IMR-90 (cell line): ENCODE data around the gene ZBTB44. TPM values are rescaled to one million over a fixed set of nuclear protein-coding genes. Genes with fewer than 3 reads are reported as not detected.

Experiments
- ATAC-seq: fragments of 200-7000 bp; cut with Tn5 transposase; 2 replicates; pipeline ENCODE4 v1.9.1; 2020; ENCODE audit warnings: low read depth, mild to moderate bottlenecking, moderate library complexity
- BruUV-seq: library from RNA; stranded (reverse); fragments of 400-500 nt; replicated peaks from 2 replicates; lab custom pipeline; 2021; lab: Mats Ljungman, UMichigan
- CTCF ChIA-PET: fragments of 300-600 bp; formaldehyde crosslinking; extraction: SDS; loops from one replicate; lab custom pipeline; 2021; ENCODE audit warnings: antibody characterized with exemption; lab: Yijun Ruan, JAX
- POLR2A ChIA-PET: fragments of 300-600 bp; sonication (Branson Sonifier 250); formaldehyde crosslinking; loops from one replicate; lab custom pipeline; 2022; ENCODE audit warnings: antibody characterized with exemption; ENCODE audit not compliant: unreplicated experiment; lab: Charles Lee
- DNase-seq: peaks from one replicate; pipeline ENCODE4 v3.0.0; 2013
- H2AFZ ChIP-seq: replicated peaks from 2 replicates; pipeline ENCODE3; 2013; ENCODE audit warnings: low read length, mild to moderate bottlenecking; ENCODE audit not compliant: poor library complexity
- H2AK5ac ChIP-seq: 2 replicates; pipeline ENCODE4 v1.6.1; 2013; ENCODE audit warnings: low read depth, low read length, inconsistent platforms
- H2AK9ac ChIP-seq: replicated peaks from 2 replicates; pipeline ENCODE3; 2013; ENCODE audit warnings: mild to moderate bottlenecking, low read depth, low read length, moderate library complexity; ENCODE audit not compliant: poor library complexity
- H2BK120ac ChIP-seq: 2 replicates; pipeline ENCODE4 v1.6.1; 2013; ENCODE audit warnings: low read depth, low read length, inconsistent platforms
- H2BK15ac ChIP-seq: 3 replicates; pipeline ENCODE4 v1.6.1; 2013; ENCODE audit warnings: low read depth, low read length, inconsistent platforms
- H2BK20ac ChIP-seq: 2 replicates; pipeline ENCODE4 v1.6.1; 2013; ENCODE audit warnings: low read depth, mild to moderate bottlenecking, inconsistent platforms, low read length, moderate library complexity
- H2BK5ac ChIP-seq: 2 replicates; pipeline ENCODE4 v1.6.1; 2013; ENCODE audit warnings: mild to moderate bottlenecking, low read depth, low read length, inconsistent platforms; ENCODE audit not compliant: poor library complexity, severe bottlenecking
- H3K14ac ChIP-seq: replicated peaks from 2 replicates; pipeline ENCODE4 v1.6.1; 2013; ENCODE audit warnings: low read depth, low read length, inconsistent platforms
- H3K18ac ChIP-seq: 2 replicates; pipeline ENCODE4 v1.6.1; 2013; ENCODE audit warnings: low read depth, low read length, control low read depth
- H3K23ac ChIP-seq: 2 replicates; pipeline ENCODE4 v1.6.1; 2013; ENCODE audit warnings: low read depth, low read length, inconsistent platforms
- H3K27ac ChIP-seq: 2 replicates; pipeline ENCODE4 v1.5.1; 2013; ENCODE audit warnings: mild to moderate bottlenecking, control low read depth, low read length; ENCODE audit not compliant: insufficient read depth
- H3K27me3 ChIP-seq: 2 replicates; pipeline ENCODE4 v1.6.1; 2013; ENCODE audit warnings: low read length; ENCODE audit not compliant: control insufficient read depth, insufficient read depth
- H3K36me3 ChIP-seq: 2 replicates; pipeline ENCODE4 v1.6.1; 2013; ENCODE audit warnings: low read length, mixed read lengths; ENCODE audit not compliant: control insufficient read depth, insufficient read depth
- H3K4ac ChIP-seq: 2 replicates; pipeline ENCODE4 v1.6.1; 2013; ENCODE audit warnings: low read depth, low read length, inconsistent platforms
- H3K4me1 ChIP-seq: 2 replicates; pipeline ENCODE4 v1.6.1; 2013; ENCODE audit warnings: low read length, mixed read lengths; ENCODE audit not compliant: control insufficient read depth, insufficient read depth
- H3K4me2 ChIP-seq: 2 replicates; pipeline ENCODE4 v1.6.1; 2013; ENCODE audit warnings: low read depth, mild to moderate bottlenecking, control low read depth, low read length, moderate library complexity
- H3K4me3 ChIP-seq: 2 replicates; pipeline ENCODE4 v1.5.1; 2013; ENCODE audit warnings: low read depth, mild to moderate bottlenecking, control low read depth, low read length, moderate library complexity; ENCODE audit not compliant: insufficient read depth
- H3K56ac ChIP-seq: 2 replicates; pipeline ENCODE4 v1.6.1; 2013; ENCODE audit warnings: low read length, inconsistent platforms; ENCODE audit not compliant: insufficient read depth; ENCODE audit errors: extremely low read depth
- H3K79me1 ChIP-seq, 2 experiments: 2 replicates each; pipeline ENCODE4 v1.6.1; 2013; ENCODE audit warnings: low read length in 2 of 2, inconsistent platforms in 1 of 2, low read depth in 1 of 2
- H3K9ac ChIP-seq: 2 replicates; pipeline ENCODE4 v1.6.1; 2013; ENCODE audit warnings: low read depth, low read length, control low read depth
- H3K9me1 ChIP-seq: 2 replicates; pipeline ENCODE4 v1.6.1; 2013; ENCODE audit warnings: low read length, inconsistent platforms; ENCODE audit not compliant: insufficient read depth
- H3K9me3 ChIP-seq: 2 replicates; pipeline ENCODE4 v1.6.1; 2013; ENCODE audit warnings: low read length; ENCODE audit not compliant: control insufficient read depth, insufficient read depth
- H4K20me1 ChIP-seq: 2 replicates; pipeline ENCODE4 v1.6.1; 2013; ENCODE audit warnings: low read length, inconsistent platforms; ENCODE audit not compliant: insufficient read depth
- H4K5ac ChIP-seq: 2 replicates; pipeline ENCODE4 v1.6.1; 2013; ENCODE audit warnings: mild to moderate bottlenecking, low read depth, low read length, control low read depth
- H4K8ac ChIP-seq, 2 experiments: 2 replicates each; pipeline ENCODE4 v1.6.1; 2013; ENCODE audit warnings: low read depth in 2 of 2, low read length in 2 of 2, control low read depth in 1 of 2, inconsistent platforms in 1 of 2
- H4K91ac ChIP-seq: 2 replicates; pipeline ENCODE4 v1.6.1; 2013; ENCODE audit warnings: low read depth, low read length, inconsistent platforms; ENCODE audit not compliant: insufficient read depth
- BHLHE40 ChIP-seq: fragments of 150-350 bp; IDR thresholded peaks from 2 replicates; pipeline ENCODE4 v1.6.1; 2016; ENCODE audit warnings: mild to moderate bottlenecking, low read depth, low read length
- CEBPB ChIP-seq: IDR thresholded peaks from 2 replicates; pipeline ENCODE4 v1.6.1; 2012; ENCODE audit warnings: low read depth, low read length, improper control_type of control experiment
- CHD1 ChIP-seq: IDR thresholded peaks from 2 replicates; pipeline ENCODE4 v1.6.1; 2012; ENCODE audit warnings: low read depth, low read length, improper control_type of control experiment
- CTCF ChIP-seq: conservative IDR thresholded peaks from 2 replicates; pipeline ENCODE4 v1.5.1; 2012; ENCODE audit warnings: mild to moderate bottlenecking, low read depth, low read length, improper control_type of control experiment
- ELK1 ChIP-seq: fragments of 150-350 bp; IDR thresholded peaks from 2 replicates; pipeline ENCODE4 v1.6.1; 2016; ENCODE audit warnings: low read depth, mild to moderate bottlenecking, low read length, moderate library complexity, borderline replicate concordance
- FOS ChIP-seq: fragments of 150-350 bp; IDR thresholded peaks from 2 replicates; pipeline ENCODE4 v1.6.1; 2016; ENCODE audit warnings: low read depth, low read length
- MAFK ChIP-seq: IDR thresholded peaks from 2 replicates; pipeline ENCODE4 v1.6.1; 2012; ENCODE audit warnings: low read depth, low read length, improper control_type of control experiment
- MAZ ChIP-seq: IDR thresholded peaks from 2 replicates; pipeline ENCODE4 v1.6.1; 2012; ENCODE audit warnings: low read depth, mild to moderate bottlenecking, low read length, improper control_type of control experiment, moderate library complexity, borderline replicate concordance
- MXI1 ChIP-seq: IDR thresholded peaks from 2 replicates; pipeline ENCODE4 v1.6.1; 2012; ENCODE audit warnings: low read depth, mild to moderate bottlenecking, low read length, moderate library complexity, borderline replicate concordance
- NFE2L2 ChIP-seq: fragments of 150-350 bp; IDR thresholded peaks from 2 replicates; pipeline ENCODE4 v1.6.1; 2016; ENCODE audit warnings: low read depth, mild to moderate bottlenecking, low read length
- POLR2A ChIP-seq: IDR thresholded peaks from 2 replicates; pipeline ENCODE4 v1.6.1; 2012; ENCODE audit warnings: mild to moderate bottlenecking, low read depth, low read length
- RAD21 ChIP-seq: IDR thresholded peaks from 2 replicates; pipeline ENCODE4 v1.6.1; 2012; ENCODE audit warnings: low read length, improper control_type of control experiment
- RCOR1 ChIP-seq: IDR thresholded peaks from 2 replicates; pipeline ENCODE4 v1.6.1; 2012; ENCODE audit warnings: mild to moderate bottlenecking, low read length, improper control_type of control experiment; ENCODE audit not compliant: insufficient replicate concordance
- RFX5 ChIP-seq: IDR thresholded peaks from 2 replicates; pipeline ENCODE4 v1.8.0; 2012; ENCODE audit warnings: low read depth, mild to moderate bottlenecking, low read length, moderate library complexity
- SMC3 ChIP-seq: fragments of 150-350 bp; IDR thresholded peaks from 2 replicates; pipeline ENCODE4 v1.6.1; 2016; ENCODE audit warnings: low read depth, mild to moderate bottlenecking, antibody characterized with exemption, low read length, moderate library complexity
- USF2 ChIP-seq: fragments of 150-350 bp; IDR thresholded peaks from 2 replicates; pipeline ENCODE4 v1.6.1; 2017; ENCODE audit warnings: mild to moderate bottlenecking, antibody characterized with exemption, low read length, low read depth
- WGBS, 2 experiments: methylation state at CpG; one replicate each; pipeline versions ENCODE4 v1.1.5 to v1.1.7; 2013; ENCODE audit warnings: missing lambda C conversion rate in 2 of 2; ENCODE audit not compliant: insufficient read length in 1 of 2; ENCODE audit errors: extremely low coverage in 2 of 2; 5-methylcytosine and 5-hydroxymethylcytosine counted together
- dilution Hi-C: fragments of 300-500 bp; cut with HindIII; formaldehyde crosslinking; loops from one replicate; pipeline ENCODE4 v1.14.3; 2018; ENCODE audit warnings: low sequenced_read_pairs; ENCODE audit not compliant: unreplicated experiment
- in situ Hi-C: fragments of 300-500 bp; cut with MboI; formaldehyde crosslinking; loops from 3 replicates; pipeline ENCODE4 v1.14.3; 2019; ENCODE audit warnings: low sequenced_read_pairs, inconsistent platforms, mixed read lengths
- intact Hi-C: fragments of 100-400 bp; cut with micrococcal nuclease; formaldehyde crosslinking; loops from 2 replicates; pipeline ENCODE4 v1.10.0; 2022
- polyA plus RNA-seq, 3 experiments: library from polyadenylated mRNA; depleted of rRNA; stranded (reverse); fragments of >200 nt; gene quantifications; 2 replicates each; pipeline ENCODE4 v1.2.3, GENCODE V29; 2012; ENCODE audit warnings: low replicate concordance in 1 of 3
- total RNA-seq: library from RNA; depleted of rRNA; stranded (reverse); fragments of >200 nt; gene quantifications from 2 replicates; pipeline ENCODE4 v1.2.3, GENCODE V29; 2012

The ZBTB44 gene
- total and polyA plus RNA-seq, 2 of the 4 experiments (the other 2 are of a cell fraction): 6.9 to 23.3 TPM

- H3K36me3 ChIP-seq: no peaks in the 10 kb centered on the region
- POLR2A ChIA-PET: no interaction called here
- H3K79me1 ChIP-seq: no peaks in the 10 kb centered on the region
- no peak overlapping the region for H2AFZ ChIP-seq
- no peak overlapping the region for H3K9ac ChIP-seq
- H3K56ac ChIP-seq: no peak overlapping the region
- H4K5ac ChIP-seq: no peak overlapping the region
- H2BK20ac ChIP-seq: no peak overlapping the region
- in situ Hi-C loops: loop anchor here (25.0 kb wide), 1 partner anchor 167 kb away; no protein-coding TSS in a partner anchor
- no peak overlapping the region for H4K91ac ChIP-seq
- no peak overlapping the region for H2AK5ac ChIP-seq
- TF ChIP-seq FOS (no peak), RCOR1 (no peak), POLR2A (no peak), NFE2L2 (no peak), CTCF (no peak), RAD21 (no peak), MXI1 (no peak), USF2 (no peak), MAZ (no peak), RFX5 (no peak), MAFK (no peak), SMC3 (no peak), CHD1 (no peak), BHLHE40 (no peak), ELK1 (no peak), CEBPB (no peak)
- no peak overlapping the region for H3K4me3 ChIP-seq
- H3K27ac ChIP-seq: no peak overlapping the region
- DNase-seq: no peak
- H3K9me1 ChIP-seq: no peaks in the 10 kb centered on the region
- no peak overlapping the region for H3K23ac ChIP-seq
- H2BK5ac ChIP-seq: no peak overlapping the region
- peaks cover 16% of the 10 kb centered on the region for H3K27me3 ChIP-seq
- WGBS, 2 experiments: 82% methylated on average over 3 of the region's 19 CpGs; no CpG with 5 or more reads in 1 of the 2 experiments
- no peaks in the 10 kb centered on the region for H4K20me1 ChIP-seq
- no peaks in the 10 kb centered on the region for H3K9me3 ChIP-seq
- no peak for ATAC-seq
- dilution Hi-C loops: no loop called here
- BruUV-seq: no TSS peak
- no peak overlapping the region for H3K18ac ChIP-seq
- CTCF ChIA-PET: no interaction called here
- no peak overlapping the region for H2AK9ac ChIP-seq
- H4K8ac ChIP-seq: no peak overlapping the region
- H3K4me2 ChIP-seq: no peak overlapping the region
- H3K14ac ChIP-seq: no peak overlapping the region
- no peak overlapping the region for H2BK120ac ChIP-seq
- intact Hi-C loops: no loop called here
- no peak overlapping the region for H3K4ac ChIP-seq
- no peaks in the 10 kb centered on the region for H3K4me1 ChIP-seq
- no peak overlapping the region for H2BK15ac ChIP-seq
Measured at GRCh38 chr11:130220311-130221035, 94.2 kb downstream of the ZBTB44 start.
